HG02884 (cell line): ENCODE results near the gene INAFM1.
"Not testable (repeated sequence)": the region's sequence is repeated elsewhere in the genome, so short reads cannot be mapped to it uniquely, and the experiment has no call there.

Source experiments
- ATAC-seq: cut with Tn5 transposase; IDR thresholded peaks from one replicate; pipeline ENCODE4 v1.9.1; 2021; ENCODE audit warnings: mild to moderate bottlenecking, moderate library complexity; ENCODE audit not compliant: unreplicated experiment

The INAFM1 gene

GRCh38 chr19:47267350-47267759 is 7.3 kb upstream of the INAFM1 start:
- no peak for ATAC-seq

GRCh38 chr19:47268028-47268427 is 6.7 kb upstream of the INAFM1 start:
- ATAC-seq = no peak

- no peak for ATAC-seq
Observed at GRCh38 chr19:47269596-47269995, 5.1 kb upstream of the INAFM1 start.

- ATAC-seq = no peak
Observed at GRCh38 chr19:47270408-47270807, 4.3 kb upstream of the INAFM1 start.

- ATAC-seq = no peak
Observed at GRCh38 chr19:47271949-47272348, 2.7 kb upstream of the INAFM1 start.

GRCh38 chr19:47272448-47273312 is 2.0 kb upstream of the INAFM1 start:
- ATAC-seq = no peak

GRCh38 chr19:47273313-47274070 is 1.2 kb upstream of the INAFM1 start:
- peak; percentile 56 for ATAC-seq

- peak; percentile 10 for ATAC-seq
Observed at GRCh38 chr19:47274891-47275761, 441 bp downstream of the INAFM1 start.

- no peak for ATAC-seq
Observed at GRCh38 chr19:47275791-47276461, 1.2 kb downstream of the INAFM1 start.

GRCh38 chr19:47276513-47276912 is 1.8 kb downstream of the INAFM1 start:
- not testable (repeated sequence) for ATAC-seq

- ATAC-seq = no peak
Observed at GRCh38 chr19:47280183-47280797, 5.6 kb downstream of the INAFM1 start.

GRCh38 chr19:47283405-47284059 is 8.8 kb downstream of the INAFM1 start:
- no peak for ATAC-seq

- ATAC-seq = no peak
Observed at GRCh38 chr19:47284324-47284899, 9.7 kb downstream of the INAFM1 start.

- ATAC-seq = no peak
Observed at GRCh38 chr19:47296036-47296435, 21.4 kb downstream of the INAFM1 start.

- not testable (repeated sequence) for ATAC-seq
Observed at GRCh38 chr19:47300867-47301266, 26.2 kb downstream of the INAFM1 start.

- ATAC-seq = no peak
Observed at GRCh38 chr19:47302249-47302648, 27.6 kb downstream of the INAFM1 start.

- ATAC-seq = no peak
Observed at GRCh38 chr19:47303966-47304365, 29.3 kb downstream of the INAFM1 start.

GRCh38 chr19:47305309-47305751 is 30.6 kb downstream of the INAFM1 start:
- no peak for ATAC-seq

GRCh38 chr19:47306303-47306702 is 31.6 kb downstream of the INAFM1 start:
- no peak for ATAC-seq
